ENCODE measurements around the gene PELI2.

GRCh38 chr14:56299306-56299984, 181.2 kb downstream of the PELI2 start:
- TF ChIP-seq, protein P1, sequence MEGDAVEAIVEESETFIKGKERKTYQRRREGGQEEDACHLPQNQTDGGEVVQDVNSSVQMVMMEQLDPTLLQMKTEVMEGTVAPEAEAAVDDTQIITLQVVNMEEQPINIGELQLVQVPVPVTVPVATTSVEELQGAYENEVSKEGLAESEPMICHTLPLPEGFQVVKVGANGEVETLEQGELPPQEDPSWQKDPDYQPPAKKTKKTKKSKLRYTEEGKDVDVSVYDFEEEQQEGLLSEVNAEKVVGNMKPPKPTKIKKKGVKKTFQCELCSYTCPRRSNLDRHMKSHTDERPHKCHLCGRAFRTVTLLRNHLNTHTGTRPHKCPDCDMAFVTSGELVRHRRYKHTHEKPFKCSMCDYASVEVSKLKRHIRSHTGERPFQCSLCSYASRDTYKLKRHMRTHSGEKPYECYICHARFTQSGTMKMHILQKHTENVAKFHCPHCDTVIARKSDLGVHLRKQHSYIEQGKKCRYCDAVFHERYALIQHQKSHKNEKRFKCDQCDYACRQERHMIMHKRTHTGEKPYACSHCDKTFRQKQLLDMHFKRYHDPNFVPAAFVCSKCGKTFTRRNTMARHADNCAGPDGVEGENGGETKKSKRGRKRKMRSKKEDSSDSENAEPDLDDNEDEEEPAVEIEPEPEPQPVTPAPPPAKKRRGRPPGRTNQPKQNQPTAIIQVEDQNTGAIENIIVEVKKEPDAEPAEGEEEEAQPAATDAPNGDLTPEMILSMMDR (IDR thresholded peaks at IDR 0.05), result no peak
- TF ChIP-seq ZFX (IDR thresholded peaks at IDR 0.05; ENCODE audit: borderline replicate concordance), result no peak

Data from 22Rv1 (cell line).